GM18499 (cell line): ENCODE measurements around the gene IL17D.

ENCODE experiments used
- ATAC-seq: cut with Tn5 transposase; IDR thresholded peaks from one replicate; pipeline ENCODE4 v1.9.1; 2021; ENCODE audit warnings: moderate number of reproducible peaks; ENCODE audit not compliant: insufficient read depth, unreplicated experiment

Gene IL17D

GRCh38 chr13:20769834-20770233 is 66.3 kb downstream of the IL17D start:
- ATAC-seq, result no peak
